Loucy (cell line): ENCODE results near the gene HBM.

Source experiments
- EZH2phosphoT487 ChIP-seq: fragments of 200-600 bp; IDR thresholded peaks from 2 replicates; pipeline ENCODE4 v1.6.1; 2018; ENCODE audit warnings: antibody characterized with exemption, mild to moderate bottlenecking, moderate library complexity, borderline replicate concordance
- TF ChIP-seq, protein P1 (sequence below): fragments of 200-600 bp; sonication (generic); conservative IDR thresholded peaks from 2 replicates; pipeline ENCODE4 v1.5.1; 2014; ENCODE audit warnings: mild to moderate bottlenecking, antibody characterized with exemption, low read length

DNA sequence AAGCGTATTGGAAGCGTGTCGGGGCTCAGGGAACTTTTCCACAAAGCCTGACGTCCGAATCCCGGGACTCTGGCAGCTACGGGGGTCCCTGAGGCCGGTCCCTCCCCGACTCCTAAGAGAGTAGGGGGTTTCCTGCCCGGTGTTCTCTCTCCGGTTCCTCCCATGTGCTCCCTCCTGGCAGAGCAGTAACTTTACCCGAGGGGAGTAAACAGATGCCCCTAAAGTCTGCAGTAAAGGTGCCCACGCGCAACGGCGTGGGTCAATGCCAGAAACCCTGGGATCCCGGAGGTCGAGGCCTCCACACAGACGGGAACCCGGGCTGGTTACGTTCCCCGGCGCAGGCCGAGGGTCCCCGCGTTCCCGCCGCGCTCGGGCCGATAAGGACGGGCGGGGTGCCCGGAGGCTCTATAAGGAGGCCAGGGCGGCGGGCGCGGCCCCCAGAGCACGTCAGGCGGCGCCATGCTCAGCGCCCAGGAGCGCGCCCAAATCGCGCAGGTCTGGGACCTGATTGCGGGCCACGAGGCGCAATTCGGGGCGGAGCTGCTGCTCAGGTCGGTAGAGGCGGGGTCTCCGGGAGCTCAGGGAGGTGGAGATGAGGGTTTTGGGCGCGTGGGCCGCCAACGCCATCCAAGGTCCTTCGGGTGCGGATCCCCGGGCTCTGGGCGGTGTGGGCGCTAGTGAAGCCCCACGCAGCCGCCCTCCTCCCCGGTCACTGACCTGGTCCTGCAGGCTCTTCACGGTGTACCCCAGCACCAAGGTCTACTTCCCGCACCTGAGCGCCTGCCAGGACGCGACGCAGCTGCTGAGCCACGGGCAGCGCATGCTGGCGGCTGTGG is at the start of gene HBM:
- TF ChIP-seq, protein P1, sequence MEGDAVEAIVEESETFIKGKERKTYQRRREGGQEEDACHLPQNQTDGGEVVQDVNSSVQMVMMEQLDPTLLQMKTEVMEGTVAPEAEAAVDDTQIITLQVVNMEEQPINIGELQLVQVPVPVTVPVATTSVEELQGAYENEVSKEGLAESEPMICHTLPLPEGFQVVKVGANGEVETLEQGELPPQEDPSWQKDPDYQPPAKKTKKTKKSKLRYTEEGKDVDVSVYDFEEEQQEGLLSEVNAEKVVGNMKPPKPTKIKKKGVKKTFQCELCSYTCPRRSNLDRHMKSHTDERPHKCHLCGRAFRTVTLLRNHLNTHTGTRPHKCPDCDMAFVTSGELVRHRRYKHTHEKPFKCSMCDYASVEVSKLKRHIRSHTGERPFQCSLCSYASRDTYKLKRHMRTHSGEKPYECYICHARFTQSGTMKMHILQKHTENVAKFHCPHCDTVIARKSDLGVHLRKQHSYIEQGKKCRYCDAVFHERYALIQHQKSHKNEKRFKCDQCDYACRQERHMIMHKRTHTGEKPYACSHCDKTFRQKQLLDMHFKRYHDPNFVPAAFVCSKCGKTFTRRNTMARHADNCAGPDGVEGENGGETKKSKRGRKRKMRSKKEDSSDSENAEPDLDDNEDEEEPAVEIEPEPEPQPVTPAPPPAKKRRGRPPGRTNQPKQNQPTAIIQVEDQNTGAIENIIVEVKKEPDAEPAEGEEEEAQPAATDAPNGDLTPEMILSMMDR, result no peak
- TF ChIP-seq EZH2phosphoT487, result no peak
